ENCODE measurements around the gene SH2D7. TPM values are rescaled to one million over a fixed set of nuclear protein-coding genes. Genes with fewer than 3 reads are reported as not detected.

The SH2D7 gene
- total and polyA plus RNA-seq, 2 experiments from 2014 or later, result 0.31 TPM; not detected in 1

DNA sequence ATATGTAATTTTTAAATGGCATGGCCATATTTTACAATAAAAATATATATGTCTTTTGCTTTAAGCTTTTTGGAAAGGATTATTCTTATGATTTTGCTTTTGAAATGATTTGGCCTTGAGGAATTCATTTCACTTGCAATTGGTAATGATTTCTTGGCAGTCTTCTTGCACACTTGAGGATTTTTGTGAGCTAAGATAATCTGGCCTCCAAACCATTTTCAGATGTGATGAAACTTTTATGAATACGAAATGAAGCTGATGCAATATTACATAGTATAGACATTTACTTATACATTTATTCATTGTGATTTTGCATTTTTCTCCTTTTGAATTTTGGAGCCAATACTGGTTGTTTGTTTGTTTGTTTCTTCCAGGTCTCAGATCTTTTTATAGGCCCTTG lies 6.4 kb upstream of the SH2D7 start (continued):
- TF ChIP-seq, protein P1, sequence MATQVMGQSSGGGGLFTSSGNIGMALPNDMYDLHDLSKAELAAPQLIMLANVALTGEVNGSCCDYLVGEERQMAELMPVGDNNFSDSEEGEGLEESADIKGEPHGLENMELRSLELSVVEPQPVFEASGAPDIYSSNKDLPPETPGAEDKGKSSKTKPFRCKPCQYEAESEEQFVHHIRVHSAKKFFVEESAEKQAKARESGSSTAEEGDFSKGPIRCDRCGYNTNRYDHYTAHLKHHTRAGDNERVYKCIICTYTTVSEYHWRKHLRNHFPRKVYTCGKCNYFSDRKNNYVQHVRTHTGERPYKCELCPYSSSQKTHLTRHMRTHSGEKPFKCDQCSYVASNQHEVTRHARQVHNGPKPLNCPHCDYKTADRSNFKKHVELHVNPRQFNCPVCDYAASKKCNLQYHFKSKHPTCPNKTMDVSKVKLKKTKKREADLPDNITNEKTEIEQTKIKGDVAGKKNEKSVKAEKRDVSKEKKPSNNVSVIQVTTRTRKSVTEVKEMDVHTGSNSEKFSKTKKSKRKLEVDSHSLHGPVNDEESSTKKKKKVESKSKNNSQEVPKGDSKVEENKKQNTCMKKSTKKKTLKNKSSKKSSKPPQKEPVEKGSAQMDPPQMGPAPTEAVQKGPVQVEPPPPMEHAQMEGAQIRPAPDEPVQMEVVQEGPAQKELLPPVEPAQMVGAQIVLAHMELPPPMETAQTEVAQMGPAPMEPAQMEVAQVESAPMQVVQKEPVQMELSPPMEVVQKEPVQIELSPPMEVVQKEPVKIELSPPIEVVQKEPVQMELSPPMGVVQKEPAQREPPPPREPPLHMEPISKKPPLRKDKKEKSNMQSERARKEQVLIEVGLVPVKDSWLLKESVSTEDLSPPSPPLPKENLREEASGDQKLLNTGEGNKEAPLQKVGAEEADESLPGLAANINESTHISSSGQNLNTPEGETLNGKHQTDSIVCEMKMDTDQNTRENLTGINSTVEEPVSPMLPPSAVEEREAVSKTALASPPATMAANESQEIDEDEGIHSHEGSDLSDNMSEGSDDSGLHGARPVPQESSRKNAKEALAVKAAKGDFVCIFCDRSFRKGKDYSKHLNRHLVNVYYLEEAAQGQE (IDR thresholded peaks at IDR 0.05; ENCODE audit: unreplicated experiment), result no peak
- TF ChIP-seq CREB1 (CRISPR knock-in tag; IDR thresholded peaks at IDR 0.05; ENCODE audit: low read depth) (no peak), JUNB (IDR thresholded peaks at IDR 0.05; ENCODE audit: unreplicated experiment) (no peak), ZNF114 (CRISPR knock-in tag; IDR thresholded peaks at IDR 0.05) (no peak)
- TF ChIP-seq, protein P2, sequence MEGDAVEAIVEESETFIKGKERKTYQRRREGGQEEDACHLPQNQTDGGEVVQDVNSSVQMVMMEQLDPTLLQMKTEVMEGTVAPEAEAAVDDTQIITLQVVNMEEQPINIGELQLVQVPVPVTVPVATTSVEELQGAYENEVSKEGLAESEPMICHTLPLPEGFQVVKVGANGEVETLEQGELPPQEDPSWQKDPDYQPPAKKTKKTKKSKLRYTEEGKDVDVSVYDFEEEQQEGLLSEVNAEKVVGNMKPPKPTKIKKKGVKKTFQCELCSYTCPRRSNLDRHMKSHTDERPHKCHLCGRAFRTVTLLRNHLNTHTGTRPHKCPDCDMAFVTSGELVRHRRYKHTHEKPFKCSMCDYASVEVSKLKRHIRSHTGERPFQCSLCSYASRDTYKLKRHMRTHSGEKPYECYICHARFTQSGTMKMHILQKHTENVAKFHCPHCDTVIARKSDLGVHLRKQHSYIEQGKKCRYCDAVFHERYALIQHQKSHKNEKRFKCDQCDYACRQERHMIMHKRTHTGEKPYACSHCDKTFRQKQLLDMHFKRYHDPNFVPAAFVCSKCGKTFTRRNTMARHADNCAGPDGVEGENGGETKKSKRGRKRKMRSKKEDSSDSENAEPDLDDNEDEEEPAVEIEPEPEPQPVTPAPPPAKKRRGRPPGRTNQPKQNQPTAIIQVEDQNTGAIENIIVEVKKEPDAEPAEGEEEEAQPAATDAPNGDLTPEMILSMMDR (conservative IDR thresholded peaks at IDR 0.05; ENCODE audit: low read depth in 2 of 2), result no peak
- TF ChIP-seq, protein P3, sequence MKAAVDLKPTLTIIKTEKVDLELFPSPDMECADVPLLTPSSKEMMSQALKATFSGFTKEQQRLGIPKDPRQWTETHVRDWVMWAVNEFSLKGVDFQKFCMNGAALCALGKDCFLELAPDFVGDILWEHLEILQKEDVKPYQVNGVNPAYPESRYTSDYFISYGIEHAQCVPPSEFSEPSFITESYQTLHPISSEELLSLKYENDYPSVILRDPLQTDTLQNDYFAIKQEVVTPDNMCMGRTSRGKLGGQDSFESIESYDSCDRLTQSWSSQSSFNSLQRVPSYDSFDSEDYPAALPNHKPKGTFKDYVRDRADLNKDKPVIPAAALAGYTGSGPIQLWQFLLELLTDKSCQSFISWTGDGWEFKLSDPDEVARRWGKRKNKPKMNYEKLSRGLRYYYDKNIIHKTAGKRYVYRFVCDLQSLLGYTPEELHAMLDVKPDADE (IDR thresholded peaks at IDR 0.05), result no peak

DNA sequence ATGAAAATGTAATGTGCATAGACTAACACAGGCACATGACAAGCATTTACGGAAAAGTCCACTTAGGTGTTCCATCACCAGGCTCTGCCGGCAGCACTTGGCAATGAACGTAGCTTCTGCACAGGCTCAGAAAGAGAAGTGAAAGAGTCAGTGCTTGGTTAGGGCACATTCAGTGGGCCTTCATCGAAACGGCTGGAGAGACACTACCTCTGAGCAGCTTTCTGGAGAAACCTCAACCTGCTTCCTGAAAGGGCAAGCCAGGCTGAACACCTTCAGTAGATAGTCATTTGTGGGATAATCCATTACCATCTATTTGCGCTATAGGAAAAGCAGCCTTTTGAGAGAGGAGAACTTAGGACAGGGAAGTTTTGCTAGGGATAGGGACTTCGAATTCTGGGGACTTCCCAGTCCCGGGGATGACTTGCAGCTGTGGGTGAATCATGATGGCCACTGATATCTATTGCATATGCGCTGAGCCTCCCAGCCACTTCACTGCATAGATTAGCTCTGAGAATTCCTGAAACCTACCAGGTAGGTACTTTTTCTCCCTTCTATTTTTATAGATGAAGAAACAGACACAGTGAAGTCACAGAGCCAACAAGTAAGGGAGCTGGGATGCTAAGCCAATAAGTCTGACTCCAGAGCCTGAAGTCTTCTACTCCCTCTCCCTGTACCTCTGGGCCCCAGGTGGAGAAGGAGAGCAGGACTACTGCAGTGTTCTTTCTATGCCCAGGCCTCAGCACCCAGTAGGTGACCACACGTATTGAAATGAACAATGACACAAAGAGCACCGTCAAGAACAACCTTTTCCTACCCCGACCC lies 4.2 kb upstream of the SH2D7 start:
- H3K4me1 ChIP-seq (ENCODE audit: insufficient read depth), result no peaks in the 10 kb centered on the region
- TF ChIP-seq EZH2phosphoT487 (IDR thresholded peaks at IDR 0.05; ENCODE audit: unreplicated experiment) (no peak), ZNF114 (CRISPR knock-in tag; IDR thresholded peaks at IDR 0.05) (no peak), ZNF331 (CRISPR knock-in tag; IDR thresholded peaks at IDR 0.05; ENCODE audit: low read depth) (no peak), POLR2AphosphoS5 (IDR thresholded peaks at IDR 0.05; ENCODE audit: low read depth) (no peak), JUNB (IDR thresholded peaks at IDR 0.05; ENCODE audit: unreplicated experiment) (no peak), STAT1 (IDR thresholded peaks at IDR 0.05; ENCODE audit: unreplicated experiment) (no peak), CREB1 (CRISPR knock-in tag; IDR thresholded peaks at IDR 0.05; ENCODE audit: low read depth) (no peak)
- TF ChIP-seq, protein P4, sequence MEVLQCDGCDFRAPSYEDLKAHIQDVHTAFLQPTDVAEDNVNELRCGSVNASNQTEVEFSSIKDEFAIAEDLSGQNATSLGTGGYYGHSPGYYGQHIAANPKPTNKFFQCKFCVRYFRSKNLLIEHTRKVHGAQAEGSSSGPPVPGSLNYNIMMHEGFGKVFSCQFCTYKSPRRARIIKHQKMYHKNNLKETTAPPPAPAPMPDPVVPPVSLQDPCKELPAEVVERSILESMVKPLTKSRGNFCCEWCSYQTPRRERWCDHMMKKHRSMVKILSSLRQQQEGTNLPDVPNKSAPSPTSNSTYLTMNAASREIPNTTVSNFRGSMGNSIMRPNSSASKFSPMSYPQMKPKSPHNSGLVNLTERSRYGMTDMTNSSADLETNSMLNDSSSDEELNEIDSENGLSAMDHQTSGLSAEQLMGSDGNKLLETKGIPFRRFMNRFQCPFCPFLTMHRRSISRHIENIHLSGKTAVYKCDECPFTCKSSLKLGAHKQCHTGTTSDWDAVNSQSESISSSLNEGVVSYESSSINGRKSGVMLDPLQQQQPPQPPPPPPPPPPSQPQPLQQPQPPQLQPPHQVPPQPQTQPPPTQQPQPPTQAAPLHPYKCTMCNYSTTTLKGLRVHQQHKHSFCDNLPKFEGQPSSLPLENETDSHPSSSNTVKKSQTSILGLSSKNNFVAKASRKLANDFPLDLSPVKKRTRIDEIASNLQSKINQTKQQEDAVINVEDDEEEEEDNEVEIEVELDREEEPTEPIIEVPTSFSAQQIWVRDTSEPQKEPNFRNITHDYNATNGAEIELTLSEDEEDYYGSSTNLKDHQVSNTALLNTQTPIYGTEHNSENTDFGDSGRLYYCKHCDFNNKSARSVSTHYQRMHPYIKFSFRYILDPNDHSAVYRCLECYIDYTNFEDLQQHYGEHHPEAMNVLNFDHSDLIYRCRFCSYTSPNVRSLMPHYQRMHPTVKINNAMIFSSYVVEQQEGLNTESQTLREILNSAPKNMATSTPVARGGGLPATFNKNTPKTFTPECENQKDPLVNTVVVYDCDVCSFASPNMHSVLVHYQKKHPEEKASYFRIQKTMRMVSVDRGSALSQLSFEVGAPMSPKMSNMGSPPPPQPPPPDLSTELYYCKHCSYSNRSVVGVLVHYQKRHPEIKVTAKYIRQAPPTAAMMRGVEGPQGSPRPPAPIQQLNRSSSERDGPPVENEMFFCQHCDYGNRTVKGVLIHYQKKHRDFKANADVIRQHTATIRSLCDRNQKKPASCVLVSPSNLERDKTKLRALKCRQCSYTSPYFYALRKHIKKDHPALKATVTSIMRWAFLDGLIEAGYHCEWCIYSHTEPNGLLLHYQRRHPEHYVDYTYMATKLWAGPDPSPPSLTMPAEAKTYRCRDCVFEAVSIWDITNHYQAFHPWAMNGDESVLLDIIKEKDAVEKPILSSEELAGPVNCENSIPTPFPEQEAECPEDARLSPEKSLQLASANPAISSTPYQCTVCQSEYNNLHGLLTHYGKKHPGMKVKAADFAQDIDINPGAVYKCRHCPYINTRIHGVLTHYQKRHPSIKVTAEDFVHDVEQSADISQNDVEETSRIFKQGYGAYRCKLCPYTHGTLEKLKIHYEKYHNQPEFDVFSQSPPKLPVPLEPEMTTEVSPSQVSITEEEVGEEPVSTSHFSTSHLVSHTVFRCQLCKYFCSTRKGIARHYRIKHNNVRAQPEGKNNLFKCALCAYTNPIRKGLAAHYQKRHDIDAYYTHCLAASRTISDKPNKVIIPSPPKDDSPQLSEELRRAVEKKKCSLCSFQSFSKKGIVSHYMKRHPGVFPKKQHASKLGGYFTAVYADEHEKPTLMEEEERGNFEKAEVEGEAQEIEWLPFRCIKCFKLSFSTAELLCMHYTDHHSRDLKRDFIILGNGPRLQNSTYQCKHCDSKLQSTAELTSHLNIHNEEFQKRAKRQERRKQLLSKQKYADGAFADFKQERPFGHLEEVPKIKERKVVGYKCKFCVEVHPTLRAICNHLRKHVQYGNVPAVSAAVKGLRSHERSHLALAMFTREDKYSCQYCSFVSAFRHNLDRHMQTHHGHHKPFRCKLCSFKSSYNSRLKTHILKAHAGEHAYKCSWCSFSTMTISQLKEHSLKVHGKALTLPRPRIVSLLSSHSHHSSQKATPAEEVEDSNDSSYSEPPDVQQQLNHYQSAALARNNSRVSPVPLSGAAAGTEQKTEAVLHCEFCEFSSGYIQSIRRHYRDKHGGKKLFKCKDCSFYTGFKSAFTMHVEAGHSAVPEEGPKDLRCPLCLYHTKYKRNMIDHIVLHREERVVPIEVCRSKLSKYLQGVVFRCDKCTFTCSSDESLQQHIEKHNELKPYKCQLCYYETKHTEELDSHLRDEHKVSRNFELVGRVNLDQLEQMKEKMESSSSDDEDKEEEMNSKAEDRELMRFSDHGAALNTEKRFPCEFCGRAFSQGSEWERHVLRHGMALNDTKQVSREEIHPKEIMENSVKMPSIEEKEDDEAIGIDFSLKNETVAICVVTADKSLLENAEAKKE (CRISPR knock-in tag; IDR thresholded peaks at IDR 0.05), result no peak

More for the DNA sequence above, 4.2 kb upstream of the SH2D7 start:
- Histone ChIP-seq H3K27ac (ENCODE audit: low read depth) (no peak overlapping the region), H3K36me3 (ENCODE audit: insufficient read depth) (no peaks in the 10 kb centered on the region), H3K4me2 (no peak overlapping the region), H3K4me3 (no peak overlapping the region), H3F3A (replicated peaks; ENCODE audit: low read depth) (no peaks in the 10 kb centered on the region), H2AFZ (no peak overlapping the region), H3K79me2 (replicated peaks; ENCODE audit: insufficient read depth) (no peaks in the 10 kb centered on the region), H3K9me2 (ENCODE audit: insufficient read depth) (no peaks in the 10 kb centered on the region), H3K27me3 (ENCODE audit: insufficient read depth) (no peaks in the 10 kb centered on the region), H4K20me1 (replicated peaks; ENCODE audit: insufficient read depth) (no peaks in the 10 kb centered on the region)
- Mint-ChIP-seq H3K9me3 (no peaks in the 10 kb centered on the region; the same call in 2 of the 3 replicates), H3K4me3 (no peak overlapping the region), H3K4me1 (peaks cover 4% of the 10 kb centered on the region; the same call in 2 of the 3 replicates), H3K36me3 (ENCODE audit: low read depth) (no peaks in the 10 kb centered on the region), H3K27ac (no peak overlapping the region), H3K27me3 (ENCODE audit: insufficient read depth, low read depth, poor library complexity) (peaks cover 6% of the 10 kb centered on the region)
- DNase-seq (ENCODE audit: low spot score) (no peak), ATAC-seq (no peak)
